Measurements from ENCODE around the gene SMIM22.

Gene SMIM22

GRCh38 chr16:4826526-4826925 is 31.4 kb downstream of the SMIM22 start:
- H3K27me3 ChIP-seq (ENCODE audit: low read length): no peaks in the 10 kb centered on the region
- peaks cover 16% of the 10 kb centered on the region; the same call in 1 of the 2 replicates for H3K36me3 ChIP-seq (ENCODE audit: low read length)
- no peaks in the 10 kb centered on the region for H3K79me2 ChIP-seq (ENCODE audit: insufficient read depth, low read length)
- H4K20me1 ChIP-seq (ENCODE audit: low read depth, low read length): no peaks in the 10 kb centered on the region
- no peak overlapping the region for H3K4me3 ChIP-seq (ENCODE audit: insufficient read depth, low read length, poor library complexity, severe bottlenecking)
- TF ChIP-seq CTCF (IDR thresholded peaks at IDR 0.05; ENCODE audit: insufficient read depth, low read length, poor library complexity, severe bottlenecking) (no peak), EZH2phosphoT487 (conservative IDR thresholded peaks at IDR 0.05; ENCODE audit: low read length) (no peak)
- H3K9me2 ChIP-seq (replicated peaks; ENCODE audit: insufficient read depth, low read length): no peaks in the 10 kb centered on the region
- H3K9me3 ChIP-seq (ENCODE audit: insufficient read depth, low read length): no peaks in the 10 kb centered on the region
- H3K27ac ChIP-seq (ENCODE audit: low read depth, low read length): no peak overlapping the region
- H2AFZ ChIP-seq (ENCODE audit: low read depth, low read length, severe bottlenecking): no peak overlapping the region
- no peak overlapping the region for H3K4me2 ChIP-seq (ENCODE audit: low read depth, low read length, poor library complexity, severe bottlenecking)
- H3F3A ChIP-seq (ENCODE audit: insufficient read depth): no peaks in the 10 kb centered on the region
- no peak overlapping the region for H3K9ac ChIP-seq (ENCODE audit: low read length)

DNA sequence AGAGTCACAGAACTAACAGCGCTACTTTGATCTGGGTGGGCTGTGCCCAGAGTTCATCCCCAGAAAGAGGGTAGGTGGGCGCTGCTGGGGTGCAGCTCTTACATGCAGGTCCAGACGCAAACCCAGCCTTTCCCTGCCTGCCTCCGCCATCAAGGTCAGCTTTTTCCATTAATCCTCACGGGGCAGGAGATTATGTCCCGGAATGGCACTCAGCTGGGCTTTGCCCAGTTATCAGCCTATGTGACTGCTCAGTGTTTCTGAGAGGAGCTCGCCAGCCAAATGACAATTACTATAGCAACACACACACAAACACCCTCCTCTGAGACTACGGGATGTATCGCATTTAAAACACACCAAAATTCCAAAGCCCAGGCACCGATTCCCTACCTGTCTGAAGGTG is 31.8 kb downstream of the SMIM22 start:
- no peak overlapping the region for H3K4me3 ChIP-seq (ENCODE audit: insufficient read depth, low read length, poor library complexity, severe bottlenecking)
- H3K36me3 ChIP-seq (ENCODE audit: low read length): peaks cover 16% of the 10 kb centered on the region; the same call in 1 of the 2 replicates
- H3K27ac ChIP-seq (ENCODE audit: low read depth, low read length): no peak overlapping the region
- H4K20me1 ChIP-seq (ENCODE audit: low read depth, low read length): no peaks in the 10 kb centered on the region
- no peaks in the 10 kb centered on the region for H3F3A ChIP-seq (ENCODE audit: insufficient read depth)
- no peaks in the 10 kb centered on the region for H3K9me3 ChIP-seq (ENCODE audit: insufficient read depth, low read length)
- no peak overlapping the region for H3K9ac ChIP-seq (ENCODE audit: low read length)
- no peak overlapping the region for H3K4me2 ChIP-seq (ENCODE audit: low read depth, low read length, poor library complexity, severe bottlenecking)
- H2AFZ ChIP-seq (ENCODE audit: low read depth, low read length, severe bottlenecking): no peak overlapping the region
- no peaks in the 10 kb centered on the region for H3K79me2 ChIP-seq (ENCODE audit: insufficient read depth, low read length)
- no peak for TF ChIP-seq CTCF (IDR thresholded peaks at IDR 0.05; ENCODE audit: insufficient read depth, low read length, poor library complexity, severe bottlenecking)
- TF ChIP-seq EZH2phosphoT487 (conservative IDR thresholded peaks at IDR 0.05; ENCODE audit: low read length): no peak
- no peaks in the 10 kb centered on the region for H3K9me2 ChIP-seq (replicated peaks; ENCODE audit: insufficient read depth, low read length)
- no peaks in the 10 kb centered on the region for H3K27me3 ChIP-seq (ENCODE audit: low read length)

GRCh38 chr16:4828567-4829321 is 33.6 kb downstream of the SMIM22 start:
- Histone ChIP-seq H3K27me3 (ENCODE audit: low read length) (no peaks in the 10 kb centered on the region), H2AFZ (ENCODE audit: low read depth, low read length, severe bottlenecking) (no peak overlapping the region), H3K36me3 (ENCODE audit: low read length) (peaks cover 13% of the 10 kb centered on the region; the same call in 1 of the 2 replicates), H3K4me2 (ENCODE audit: low read depth, low read length, poor library complexity, severe bottlenecking) (no peak overlapping the region), H3K9ac (ENCODE audit: low read length) (no peak overlapping the region), H3K27ac (ENCODE audit: low read depth, low read length) (no peak overlapping the region), H3K4me3 (ENCODE audit: insufficient read depth, low read length, poor library complexity, severe bottlenecking) (no peak overlapping the region), H3F3A (ENCODE audit: insufficient read depth) (no peaks in the 10 kb centered on the region), H3K79me2 (ENCODE audit: insufficient read depth, low read length) (0 out of 2 replicates have a peak, but pooled peaks cover 3% of the 10 kb centered on the region), H3K9me2 (replicated peaks; ENCODE audit: insufficient read depth, low read length) (no peaks in the 10 kb centered on the region), H3K9me3 (ENCODE audit: insufficient read depth, low read length) (no peaks in the 10 kb centered on the region), H4K20me1 (ENCODE audit: low read depth, low read length) (no peaks in the 10 kb centered on the region)
- TF ChIP-seq EZH2phosphoT487 (conservative IDR thresholded peaks at IDR 0.05; ENCODE audit: low read length) (no peak), CTCF (IDR thresholded peaks at IDR 0.05; ENCODE audit: insufficient read depth, low read length, poor library complexity, severe bottlenecking) (no peak)

Data from SU-DHL-6 (cell line).